Measurements from ENCODE around the gene NFIB. TPM values are rescaled to one million over a fixed set of nuclear protein-coding genes. Genes with fewer than 3 reads are reported as not detected.

Gene NFIB
- total and polyA plus RNA-seq, 2 experiments from 2014 or later: 5.7 to 13.9 TPM

DNA sequence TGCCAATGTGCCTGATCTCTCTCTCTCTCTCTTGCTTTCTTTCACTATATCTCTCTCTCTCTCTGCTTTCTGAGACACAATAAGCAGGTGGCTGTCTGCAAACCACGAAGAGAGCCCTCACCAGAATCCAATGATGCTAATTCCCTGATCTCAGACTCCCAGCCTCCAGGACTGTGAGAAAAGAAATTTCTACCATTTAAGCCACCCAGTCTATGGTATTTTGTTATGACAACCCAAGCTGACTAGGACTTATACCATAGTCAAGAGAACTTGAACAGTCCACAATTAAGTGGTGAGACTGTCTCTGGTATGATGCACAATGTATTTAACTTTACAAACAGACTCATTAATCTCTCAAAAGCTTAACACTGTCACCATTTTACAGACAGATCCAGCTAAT lies 67.0 kb downstream of the NFIB start:
- H3K36me3 ChIP-seq: no peaks in the 10 kb centered on the region
- TF ChIP-seq, protein P1, sequence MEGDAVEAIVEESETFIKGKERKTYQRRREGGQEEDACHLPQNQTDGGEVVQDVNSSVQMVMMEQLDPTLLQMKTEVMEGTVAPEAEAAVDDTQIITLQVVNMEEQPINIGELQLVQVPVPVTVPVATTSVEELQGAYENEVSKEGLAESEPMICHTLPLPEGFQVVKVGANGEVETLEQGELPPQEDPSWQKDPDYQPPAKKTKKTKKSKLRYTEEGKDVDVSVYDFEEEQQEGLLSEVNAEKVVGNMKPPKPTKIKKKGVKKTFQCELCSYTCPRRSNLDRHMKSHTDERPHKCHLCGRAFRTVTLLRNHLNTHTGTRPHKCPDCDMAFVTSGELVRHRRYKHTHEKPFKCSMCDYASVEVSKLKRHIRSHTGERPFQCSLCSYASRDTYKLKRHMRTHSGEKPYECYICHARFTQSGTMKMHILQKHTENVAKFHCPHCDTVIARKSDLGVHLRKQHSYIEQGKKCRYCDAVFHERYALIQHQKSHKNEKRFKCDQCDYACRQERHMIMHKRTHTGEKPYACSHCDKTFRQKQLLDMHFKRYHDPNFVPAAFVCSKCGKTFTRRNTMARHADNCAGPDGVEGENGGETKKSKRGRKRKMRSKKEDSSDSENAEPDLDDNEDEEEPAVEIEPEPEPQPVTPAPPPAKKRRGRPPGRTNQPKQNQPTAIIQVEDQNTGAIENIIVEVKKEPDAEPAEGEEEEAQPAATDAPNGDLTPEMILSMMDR (IDR thresholded peaks at IDR 0.05; ENCODE audit: low read depth, low read length): no peak
- no peaks in the 10 kb centered on the region for H3K27me3 ChIP-seq
- no peak for DNase-seq (ENCODE audit: low read depth in 1 of 2, low spot score in 1 of 2)
- no peaks in the 10 kb centered on the region for H3K9me3 ChIP-seq (ENCODE audit: low read depth)
- peaks cover 7% of the 10 kb centered on the region for H3K4me1 ChIP-seq (ENCODE audit: low read depth)
- H3K27ac ChIP-seq: no peak overlapping the region
- no peak overlapping the region for H3K4me3 ChIP-seq

DNA sequence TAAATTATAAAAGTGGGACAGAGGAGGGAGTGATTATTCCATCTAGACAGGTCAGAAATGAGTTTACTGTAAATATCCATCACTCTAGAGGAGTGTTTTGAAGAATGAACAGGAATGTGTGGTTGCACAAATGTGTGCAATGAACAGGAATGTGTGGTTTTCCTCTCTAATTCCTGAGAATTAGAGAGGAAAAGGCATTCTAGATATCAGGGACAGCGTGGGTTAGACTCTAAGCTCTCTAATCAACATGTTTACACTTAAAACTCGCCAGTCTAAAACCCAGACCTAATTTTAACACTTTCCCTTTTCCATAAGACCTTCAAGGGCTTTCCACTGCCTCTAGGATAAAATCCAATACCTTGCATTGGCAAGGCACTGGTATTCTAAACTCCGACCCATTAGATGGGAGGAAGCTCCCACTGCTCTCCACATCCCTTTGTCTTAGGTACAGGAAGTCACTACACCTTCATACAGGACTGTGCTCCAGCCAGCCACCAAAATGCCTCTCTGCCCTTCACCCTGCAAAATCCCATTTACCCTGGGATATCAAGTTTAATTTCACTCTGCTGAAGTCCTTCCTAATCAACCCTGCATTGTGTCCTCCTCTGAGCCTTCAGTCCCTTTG lies 67.9 kb downstream of the NFIB start:
- TF ChIP-seq, protein P1 (IDR thresholded peaks at IDR 0.05; ENCODE audit: low read depth, low read length): no peak
- no peaks in the 10 kb centered on the region for H3K9me3 ChIP-seq (ENCODE audit: low read depth)
- H3K36me3 ChIP-seq: no peaks in the 10 kb centered on the region
- no peaks in the 10 kb centered on the region for H3K27me3 ChIP-seq
- DNase-seq (ENCODE audit: low read depth in 1 of 2, low spot score in 1 of 2): peak in 1 of 2 donors; percentile 88
- no peaks in the 10 kb centered on the region for H3K4me1 ChIP-seq (ENCODE audit: low read depth)
- no peak overlapping the region for H3K27ac ChIP-seq
- no peak overlapping the region for H3K4me3 ChIP-seq

DNA sequence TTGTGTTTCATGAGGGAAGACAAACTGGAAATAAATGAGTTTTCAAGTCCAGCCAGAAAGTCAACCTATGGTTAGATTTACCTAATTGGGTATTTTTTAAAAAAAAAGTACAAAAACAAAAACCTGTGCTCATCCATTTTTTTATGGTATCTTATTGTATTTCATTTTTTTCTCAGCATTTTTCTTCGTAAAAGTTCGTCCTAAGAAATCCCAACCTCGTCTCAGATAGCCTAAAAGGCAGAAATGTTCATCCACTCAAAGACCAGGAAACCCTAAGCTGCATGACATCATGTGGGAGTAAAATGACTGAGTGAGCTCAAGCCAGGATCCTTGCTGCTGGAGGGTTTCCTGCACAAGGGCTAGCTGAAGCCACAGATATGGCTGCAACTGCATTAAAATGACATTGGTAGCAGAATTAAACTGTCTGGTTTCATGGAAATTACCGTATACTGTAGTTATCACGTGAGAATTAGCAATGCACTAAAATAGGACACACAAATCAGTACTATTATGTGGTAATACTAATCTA lies 70.4 kb downstream of the NFIB start:
- Histone ChIP-seq H3K27ac (no peak overlapping the region), H3K27me3 (no peaks in the 10 kb centered on the region), H3K9me3 (ENCODE audit: low read depth) (no peaks in the 10 kb centered on the region), H3K4me1 (ENCODE audit: low read depth) (peaks cover 7% of the 10 kb centered on the region), H3K36me3 (no peaks in the 10 kb centered on the region), H3K4me3 (no peak overlapping the region)
- TF ChIP-seq, protein P1 (IDR thresholded peaks at IDR 0.05; ENCODE audit: low read depth, low read length): no peak
- peak in 1 of 2 donors; percentile 60 for DNase-seq (ENCODE audit: low read depth in 1 of 2, low spot score in 1 of 2)

DNA sequence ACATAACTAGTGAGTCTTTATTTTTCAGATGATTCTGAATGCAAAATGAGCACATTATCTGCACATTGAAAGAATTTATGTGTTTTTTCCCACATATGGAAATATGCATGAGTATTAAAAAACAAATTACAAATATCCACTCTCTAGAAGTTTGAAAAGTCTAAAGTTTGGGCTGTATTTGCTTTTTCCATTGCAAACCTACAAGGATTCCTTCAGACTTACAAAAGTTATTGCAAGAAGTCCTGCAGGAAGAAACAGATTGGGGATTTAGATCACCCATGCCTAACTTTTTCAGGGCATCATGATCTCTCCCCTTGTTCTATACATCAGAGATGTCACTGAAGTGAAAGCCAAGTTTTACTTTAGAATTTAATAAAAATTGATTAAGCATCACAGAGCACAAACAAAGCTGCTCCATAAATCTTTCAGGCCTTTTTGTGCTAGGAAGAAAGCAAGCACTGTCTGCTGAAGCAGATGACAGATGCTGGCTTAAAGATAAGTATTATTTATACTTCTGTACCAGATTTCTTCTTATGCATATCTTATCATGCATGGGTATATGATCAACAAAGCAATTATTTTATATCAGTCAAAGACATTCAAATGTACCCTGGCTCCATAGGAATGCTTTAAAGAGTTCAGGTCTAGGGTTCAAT lies 71.7 kb downstream of the NFIB start:
- H3K27me3 ChIP-seq: no peaks in the 10 kb centered on the region
- DNase-seq (ENCODE audit: low read depth in 1 of 2, low spot score in 1 of 2): no peak
- no peak overlapping the region for H3K27ac ChIP-seq
- H3K4me1 ChIP-seq (ENCODE audit: low read depth): peaks cover 7% of the 10 kb centered on the region
- H3K36me3 ChIP-seq: no peaks in the 10 kb centered on the region
- TF ChIP-seq, protein P1 (IDR thresholded peaks at IDR 0.05; ENCODE audit: low read depth, low read length): no peak
- H3K9me3 ChIP-seq (ENCODE audit: low read depth): no peaks in the 10 kb centered on the region
- no peak overlapping the region for H3K4me3 ChIP-seq

DNA sequence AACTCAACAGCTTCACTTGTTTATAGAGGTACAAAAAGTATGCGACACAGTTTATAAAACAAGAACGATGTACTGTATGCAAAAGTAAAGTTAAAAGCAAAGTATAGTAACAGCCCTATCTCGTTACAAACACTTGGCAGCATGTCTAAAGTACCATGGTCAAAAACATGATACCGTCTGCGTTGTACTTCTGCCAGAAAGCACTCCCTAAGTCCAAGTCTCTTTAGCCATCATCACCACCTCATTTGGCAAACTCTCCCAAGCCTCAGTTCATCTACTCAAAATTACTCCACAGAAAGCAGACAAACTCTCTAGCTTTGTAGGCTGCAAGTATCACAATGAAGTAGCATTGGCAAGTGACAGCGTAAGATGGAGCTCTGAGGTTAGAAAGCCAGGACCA lies 73.4 kb downstream of the NFIB start:
- Histone ChIP-seq H3K4me1 (ENCODE audit: low read depth) (peaks cover 19% of the 10 kb centered on the region), H3K27me3 (no peaks in the 10 kb centered on the region), H3K27ac (peak overlapping the region; percentile 25), H3K4me3 (no peak overlapping the region), H3K36me3 (no peaks in the 10 kb centered on the region), H3K9me3 (ENCODE audit: low read depth) (no peaks in the 10 kb centered on the region)
- peak in 1 of 2 donors; percentile 76 for DNase-seq (ENCODE audit: low read depth in 1 of 2, low spot score in 1 of 2)
- TF ChIP-seq, protein P1 (IDR thresholded peaks at IDR 0.05; ENCODE audit: low read depth, low read length): no peak

Data from cardiac muscle cell (in vitro differentiated cells and primary cell).